H1 (cell line): ENCODE results near the gene NFE2L2. TPM values are rescaled to one million over a fixed set of nuclear protein-coding genes. Genes with fewer than 3 reads are reported as not detected.
"Not testable (repeated sequence)": the region's sequence is repeated elsewhere in the genome, so short reads cannot be mapped to it uniquely, and the experiment has no call there.

ENCODE experiments used
- CTCF ChIA-PET: fragments of 300-600 bp; sonication (Branson Sonifier 250); formaldehyde crosslinking; loops from one replicate; lab custom pipeline; 2021; ENCODE audit not compliant: partially characterized antibody; lab: Charles Lee
- POLR2A ChIA-PET: fragments of 300-600 bp; sonication (Branson Sonifier 250); formaldehyde crosslinking; loops from one replicate; lab custom pipeline; 2021; ENCODE audit warnings: inconsistent platforms; ENCODE audit not compliant: partially characterized antibody; lab: Charles Lee
- DNase-seq, 2 experiments: peaks; one replicate each; pipeline versions ENCODE4 v3.0.0 to v3.0.0-alpha.2; 2010 to 2022; ENCODE audit warnings: low spot score in 2 of 2, low read depth in 1 of 2, mixed read lengths in 1 of 2
- FAIRE-seq: peaks from 2 replicates; lab custom pipeline; 2011; peaks lifted over from hg19 to GRCh38; lab: Jason Lieb, UNC
- H2AFZ ChIP-seq: 2 replicates; pipeline ENCODE4 v1.8.1; 2012; ENCODE audit warnings: low read length, inconsistent platforms
- H2AK5ac ChIP-seq: 2 replicates; pipeline ENCODE4 v1.6.1; 2013; ENCODE audit warnings: low read depth, low read length
- H2BK120ac ChIP-seq: replicated peaks from 2 replicates; pipeline ENCODE3; 2013; ENCODE audit warnings: low read depth, low read length, inconsistent platforms
- H2BK12ac ChIP-seq: 2 replicates; pipeline ENCODE4 v1.6.1; 2013; ENCODE audit warnings: low read depth, low read length
- H2BK15ac ChIP-seq: 2 replicates; pipeline ENCODE4 v1.6.1; 2013; ENCODE audit warnings: low read length
- H2BK20ac ChIP-seq: 2 replicates; pipeline ENCODE4 v1.6.1; 2013; ENCODE audit warnings: low read length
- H2BK5ac ChIP-seq: 2 replicates; pipeline ENCODE4 v1.6.1; 2013; ENCODE audit warnings: low read depth, low read length
- H3K14ac ChIP-seq: 2 replicates; pipeline ENCODE4 v1.6.1; 2013; ENCODE audit warnings: inconsistent platforms; ENCODE audit not compliant: insufficient read length
- H3K18ac ChIP-seq: 2 replicates; pipeline ENCODE4 v1.6.1; 2013; ENCODE audit warnings: low read length; ENCODE audit errors: extremely low read depth
- H3K23ac ChIP-seq: 2 replicates; pipeline ENCODE4 v1.6.1; 2013; ENCODE audit warnings: inconsistent platforms; ENCODE audit not compliant: insufficient read length
- H3K23me2 ChIP-seq: 2 replicates; pipeline ENCODE4 v1.6.1; 2013; ENCODE audit warnings: low read depth, low read length
- H3K27ac ChIP-seq: 2 replicates; pipeline ENCODE4 v1.6.1; 2011; ENCODE audit warnings: low read depth, low read length, inconsistent platforms
- H3K27me3 ChIP-seq, 4 experiments: replicated peaks in 1 of 4; 1 replicate in 1 of 4; 2 replicates in 3 of 4; pipeline versions ENCODE4 v1.6.1 to v1.8.1; 2011 to 2013; ENCODE audit warnings: low read length in 3 of 4, mild to moderate bottlenecking in 3 of 4, inconsistent platforms in 2 of 4, mixed read lengths in 2 of 4, moderate library complexity in 1 of 4; ENCODE audit not compliant: control insufficient read depth in 3 of 4, insufficient read depth in 3 of 4; ENCODE audit errors: extremely low read depth in 1 of 4
- H3K36me3 ChIP-seq, 4 experiments: 2 replicates each; pipeline versions ENCODE4 v1.6.1 to v1.8.1; 2011 to 2013; ENCODE audit warnings: mild to moderate bottlenecking in 4 of 4, low read length in 3 of 4, moderate library complexity in 2 of 4, control low read depth in 1 of 4, inconsistent platforms in 1 of 4; ENCODE audit not compliant: insufficient read depth in 4 of 4, control insufficient read depth in 2 of 4
- H3K4ac ChIP-seq: replicated peaks from 2 replicates; pipeline ENCODE3; 2013; ENCODE audit warnings: low read length, low read depth, mixed read lengths, inconsistent platforms; ENCODE audit not compliant: insufficient read length
- H3K4me1 ChIP-seq, 4 experiments: replicated peaks in 1 of 4; 1 replicate in 1 of 4; 2 replicates in 3 of 4; pipeline versions ENCODE4 v1.6.1 to v1.8.1; 2011 to 2013; ENCODE audit warnings: low read length in 3 of 4, inconsistent platforms in 2 of 4, mixed read lengths in 1 of 4; ENCODE audit not compliant: insufficient read depth in 4 of 4, control insufficient read depth in 3 of 4
- H3K4me2 ChIP-seq, 2 experiments: 2 replicates each; pipeline versions ENCODE4 v1.6.1 to v1.8.1; 2011 to 2013; ENCODE audit warnings: low read depth in 2 of 2, low read length in 2 of 2, control low read depth in 1 of 2, inconsistent platforms in 1 of 2, mild to moderate bottlenecking in 1 of 2; ENCODE audit not compliant: insufficient read depth in 1 of 2
- H3K4me3 ChIP-seq, 4 experiments: fragments of 200-600, 300-600 bp in 1 of 4; sonication (generic), shearing (Covaris generic), sonication (Bioruptor Twin) in 1 of 4; 2 replicates each; pipeline versions ENCODE4 v1.5.1 to v1.8.1; 2011 to 2016; ENCODE audit warnings: low read length in 4 of 4, low read depth in 3 of 4, control low read depth in 2 of 4, inconsistent platforms in 2 of 4, mild to moderate bottlenecking in 2 of 4, mixed read lengths in 1 of 4, moderate library complexity in 1 of 4; ENCODE audit not compliant: insufficient read depth in 2 of 4; ENCODE audit errors: extremely low read depth in 1 of 4
- H3K56ac ChIP-seq: replicated peaks from 2 replicates; pipeline ENCODE3; 2013; ENCODE audit warnings: low read depth, mild to moderate bottlenecking, mixed read lengths, low read length, inconsistent platforms; ENCODE audit not compliant: insufficient read length
- H3K79me1 ChIP-seq: 2 replicates; pipeline ENCODE4 v1.6.1; 2013; ENCODE audit warnings: low read depth, low read length, control low read depth
- H3K79me2 ChIP-seq, 2 experiments: 2 replicates each; pipeline versions ENCODE4 v1.6.1 to v1.8.1; 2012 to 2013; ENCODE audit warnings: low read length in 2 of 2, mild to moderate bottlenecking in 2 of 2, inconsistent platforms in 1 of 2; ENCODE audit not compliant: insufficient read depth in 2 of 2, control insufficient read depth in 1 of 2
- H3K9ac ChIP-seq, 4 experiments: replicated peaks in 1 of 4; 1 replicate in 1 of 4; 2 replicates in 3 of 4; pipeline versions ENCODE4 v1.6.1 to v1.8.1; 2011 to 2013; ENCODE audit warnings: low read depth in 3 of 4, low read length in 3 of 4, control low read depth in 2 of 4, mild to moderate bottlenecking in 2 of 4, moderate library complexity in 2 of 4, inconsistent platforms in 1 of 4; ENCODE audit errors: extremely low read depth in 1 of 4
- H3K9me3 ChIP-seq, 2 experiments: 2 replicates each; pipeline versions ENCODE4 v1.6.1 to v1.8.1; 2012 to 2013; ENCODE audit warnings: mild to moderate bottlenecking in 2 of 2, moderate library complexity in 2 of 2, control low read depth in 1 of 2, inconsistent platforms in 1 of 2, low read depth in 1 of 2, low read length in 1 of 2, mixed read lengths in 1 of 2; ENCODE audit not compliant: insufficient read depth in 2 of 2
- H4K20me1 ChIP-seq, 2 experiments: replicated peaks in 1 of 2; 2 replicates each; pipeline versions ENCODE3 to v1.8.1; 2011 to 2013; ENCODE audit warnings: inconsistent platforms in 2 of 2, low read length in 2 of 2, mild to moderate bottlenecking in 1 of 2; ENCODE audit not compliant: insufficient read depth in 2 of 2, control insufficient read depth in 1 of 2
- H4K5ac ChIP-seq: 2 replicates; pipeline ENCODE4 v1.6.1; 2013; ENCODE audit warnings: low read length, low read depth, mixed read lengths, inconsistent platforms; ENCODE audit not compliant: insufficient read length
- H4K8ac ChIP-seq: 2 replicates; pipeline ENCODE4 v1.8.0; 2013; ENCODE audit warnings: mild to moderate bottlenecking, moderate library complexity, low read length, inconsistent platforms; ENCODE audit not compliant: insufficient read depth; ENCODE audit errors: extremely low read depth
- H4K91ac ChIP-seq: replicated peaks from 2 replicates; pipeline ENCODE3; 2013; ENCODE audit warnings: low read length, mixed read lengths, inconsistent platforms; ENCODE audit not compliant: insufficient read length
- polyA plus RNA-seq, 7 experiments: library from polyadenylated mRNA; depleted of rRNA in 3 of 7; stranded (reverse) in 5 of 7; unstranded in 2 of 7; fragments of >200 nt in 5 of 7; fragments of 200-250 nt in 2 of 7; gene quantifications; 1 replicate in 5 of 7; 2 replicates in 1 of 7; 4 replicates in 1 of 7; pipeline versions ENCODE4 v1.2.1 to v1.2.3, GENCODE V29; 2011 to 2013; ENCODE audit warnings: missing spikeins in 2 of 7, mixed read lengths in 2 of 7
- total RNA-seq: library from RNA; stranded (reverse); fragmentation: NEBNext Ultra II Directional; extraction: Animal tissue kit (Norgen Biotek cat#: 25700); gene quantifications from 2 replicates; pipeline ENCODE4 v1.2.1, GENCODE V29; 2021

NFE2L2 gene
- total and polyA plus RNA-seq, 2 of the 8 experiments (the other 6 are each of a cell fraction or from before 2014, with no cell fraction given) = 33.2 to 34.5 TPM

DNA sequence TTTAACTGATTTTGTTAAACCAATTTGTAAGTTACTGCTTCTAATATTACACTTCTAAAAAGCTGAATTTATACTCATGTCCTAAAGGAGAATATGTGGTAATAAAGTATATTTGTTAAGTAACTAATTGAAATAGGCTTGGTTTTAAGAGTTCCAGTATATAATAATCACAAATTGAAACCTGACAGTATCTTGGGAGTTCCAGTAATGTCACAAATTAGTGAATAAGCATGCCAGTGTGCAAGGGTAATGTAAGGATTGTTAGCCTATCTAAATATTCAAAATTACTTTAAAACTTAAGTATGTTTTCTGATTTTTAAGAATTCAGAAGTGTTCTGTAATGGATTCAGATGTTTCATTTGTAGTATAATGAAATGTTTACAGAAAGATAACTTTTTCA, 41.1 kb downstream of the NFE2L2 start:
- H2BK120ac ChIP-seq, H3K9ac ChIP-seq, H3K4ac ChIP-seq, FAIRE-seq, H2AFZ ChIP-seq, H3K27me3 ChIP-seq, H4K91ac ChIP-seq, H3K4me3 ChIP-seq, H3K56ac ChIP-seq, H4K5ac ChIP-seq, H2BK12ac ChIP-seq, H2BK20ac ChIP-seq, CTCF ChIA-PET, H3K18ac ChIP-seq, H3K27ac ChIP-seq, H2BK15ac ChIP-seq, H3K23me2 ChIP-seq, H4K20me1 ChIP-seq, H3K23ac ChIP-seq, DNase-seq, H3K4me1 ChIP-seq, H2BK5ac ChIP-seq, H3K79me1 ChIP-seq, H2AK5ac ChIP-seq, H3K14ac ChIP-seq, H3K4me2 ChIP-seq, H3K79me2 ChIP-seq, H4K8ac ChIP-seq, H3K9me3 ChIP-seq: not testable (repeated sequence)
- POLR2A ChIA-PET = interaction anchor here (0.6 to 7.3 kb wide), 6 partner anchors 6 to 911 kb away, joined by 3 to 98 read pairs (median 20); partner anchors contain the start of genes HNRNPA3 and NFE2L2
- H3K36me3 ChIP-seq = peaks cover 0 to 44% (median 28%) of the 10 kb centered on the region in 4 experiments; a peak in 6 of 8 replicates
